ENCODE measurements around the gene TGM2. TPM values are rescaled to one million over a fixed set of nuclear protein-coding genes. Genes with fewer than 3 reads are reported as not detected.
A peak's percentile ranks its signal among the peaks of the same experiment; 100 is the strongest.

The TGM2 gene
- total and polyA plus RNA-seq, 9 of the 15 experiments (the other 6 are each of a cell fraction or from before 2014, with no cell fraction given), result 5.5 to 78.5 (median 37.6) TPM

GRCh38 chr20:38198238-38198861 lies 33.3 kb upstream of the TGM2 start:
- no peaks in the 10 kb centered on the region for H3K9me1 ChIP-seq (ENCODE audit: control insufficient read depth, insufficient read depth, low read length)
- in situ Hi-C loops (cut with MboI), result no loop called here
- peaks cover 13 to 14% of the 10 kb centered on the region in 2 experiments for H3K4me1 ChIP-seq (replicated peaks in 1 of 2; ENCODE audit: control insufficient read depth in 2 of 2, insufficient read depth in 2 of 2, low read length in 2 of 2)
- no peak overlapping the region for H3K4me2 ChIP-seq (ENCODE audit: insufficient read depth, low read length)
- H3K27ac ChIP-seq (ENCODE audit: extremely low read depth, low read depth, low read length), result no peak overlapping the region
- H2AFZ ChIP-seq (ENCODE audit: low read depth, low read length), result no peak overlapping the region
- ChIA-PET POLR2A (interaction anchor here (1.1 kb wide), 1 partner anchor 9 kb away, joined by 3 read pairs; no protein-coding TSS in a partner anchor), CTCF (ENCODE audit: low intra/inter-chr PET ratio) (no interaction called here)
- FAIRE-seq (no peak), ATAC-seq (no peak), DNase-seq (ENCODE audit: extremely low read depth in 1 of 4, low spot score in 3 of 4) (peak in 3 of 4 experiments; percentile 22 to 46 (median 31))
- no peak overlapping the region for H3K4me3 ChIP-seq
- no peaks in the 10 kb centered on the region for H3K36me3 ChIP-seq (ENCODE audit: control insufficient read depth, insufficient read depth, low read length)
- peaks cover 3% of the 10 kb centered on the region; the same call in 1 of the 2 replicates for H4K20me1 ChIP-seq (replicated peaks; ENCODE audit: control insufficient read depth, insufficient read depth, low read length)
- no peak overlapping the region for H3K9ac ChIP-seq (ENCODE audit: insufficient read depth in 1 of 2, low read depth in 2 of 2, low read length in 2 of 2)
- intact Hi-C loops (cut with micrococcal nuclease), result no loop called here
- WGBS (ENCODE audit: insufficient coverage, low coverage, missing lambda C conversion rate), result 5% methylated on average over 8 of the region's 8 CpGs
- BruUV-seq (replicated peaks), result no TSS peak
- H3K27me3 ChIP-seq (ENCODE audit: control insufficient read depth in 2 of 2, insufficient read depth in 2 of 2, low read length in 2 of 2), result peaks cover 2 to 20% of the 10 kb centered on the region in 2 experiments; a peak in 2 of 5 replicates
- H3K9me3 ChIP-seq (replicated peaks; ENCODE audit: control insufficient read depth, insufficient read depth, low read depth, low read length), result no peaks in the 10 kb centered on the region
- H3K79me2 ChIP-seq (ENCODE audit: control insufficient read depth, insufficient read depth, low read length), result no peaks in the 10 kb centered on the region
- TF ChIP-seq MCM7 (IDR thresholded peaks at IDR 0.05) (no peak), ATF3 (IDR thresholded peaks at IDR 0.05) (0 out of 2 replicates have a peak, but pooled peaks have one; percentile 11), ATF3 (CRISPR knock-in tag; conservative IDR thresholded peaks at IDR 0.05) (no peak), SP1 (CRISPR knock-in tag; IDR thresholded peaks at IDR 0.05) (no peak), TCF3 (CRISPR knock-in tag; IDR thresholded peaks at IDR 0.05) (peak; percentile 27), ZNF165 (CRISPR knock-in tag; IDR thresholded peaks at IDR 0.05; ENCODE audit: borderline replicate concordance) (0 out of 2 replicates have a peak, but pooled peaks have one; percentile 11), NCOA4 (IDR thresholded peaks at IDR 0.05; ENCODE audit: partially characterized antibody) (no peak), VEZF1 (CRISPR knock-in tag; IDR thresholded peaks at IDR 0.05) (0 out of 2 replicates have a peak, but pooled peaks have one; percentile 13), SMC3 (conservative IDR thresholded peaks at IDR 0.05; ENCODE audit: insufficient read depth, low read depth, low read length) (no peak), CBFA2T2 (conservative IDR thresholded peaks at IDR 0.05) (peak; percentile 48), TFAP4 (CRISPR knock-in tag; IDR thresholded peaks at IDR 0.05; ENCODE audit: borderline replicate concordance) (peak; percentile 32; the same call in 1 of the 2 replicates), CBFB (CRISPR knock-in tag; IDR thresholded peaks at IDR 0.05) (no peak), ZBTB7A (IDR thresholded peaks at IDR 0.05; ENCODE audit: borderline replicate concordance, control insufficient read depth, low read depth, low read length) (peak; percentile 37; the same call in 1 of the 2 replicates), CBFA2T3 (IDR thresholded peaks at IDR 0.05) (peak; percentile 60), ZNF717 (CRISPR knock-in tag; IDR thresholded peaks at IDR 0.05) (no peak)
